ENCODE data around the gene CDH8. TPM values are rescaled to one million over a fixed set of nuclear protein-coding genes. Genes with fewer than 3 reads are reported as not detected.

CDH8 gene
- total RNA-seq, 1 experiment from 2014 or later, result 5.7 TPM

- no peaks in the 10 kb centered on the region for H3K36me3 ChIP-seq (ENCODE audit: low read depth, low read length)
- H3K4me1 ChIP-seq (ENCODE audit: insufficient read depth, low read length), result no peaks in the 10 kb centered on the region
- no peaks in the 10 kb centered on the region for H3F3A ChIP-seq (ENCODE audit: low read length, unreplicated experiment)
- intact Hi-C loops (cut with micrococcal nuclease), result no loop called here
- H3K9me2 ChIP-seq (replicated peaks; ENCODE audit: low read length), result no peaks in the 10 kb centered on the region
- CTCF ChIA-PET, result no interaction called here
- ATAC-seq (no peak), DNase-seq (peak; percentile 23)
- no peaks in the 10 kb centered on the region for H4K20me1 ChIP-seq (ENCODE audit: low read length)
- no peak overlapping the region for H3K4me3 ChIP-seq (ENCODE audit: low read length)
- no peak overlapping the region for H3K4me2 ChIP-seq (ENCODE audit: low read length)
- no peak overlapping the region for H2AFZ ChIP-seq (ENCODE audit: low read length)
- H3K79me2 ChIP-seq (ENCODE audit: low read length), result no peaks in the 10 kb centered on the region
- POLR2A ChIA-PET (ENCODE audit: unreplicated experiment), result no interaction called here
- H3K27me3 ChIP-seq (ENCODE audit: low read length), result no peaks in the 10 kb centered on the region
- TF ChIP-seq, protein P1, sequence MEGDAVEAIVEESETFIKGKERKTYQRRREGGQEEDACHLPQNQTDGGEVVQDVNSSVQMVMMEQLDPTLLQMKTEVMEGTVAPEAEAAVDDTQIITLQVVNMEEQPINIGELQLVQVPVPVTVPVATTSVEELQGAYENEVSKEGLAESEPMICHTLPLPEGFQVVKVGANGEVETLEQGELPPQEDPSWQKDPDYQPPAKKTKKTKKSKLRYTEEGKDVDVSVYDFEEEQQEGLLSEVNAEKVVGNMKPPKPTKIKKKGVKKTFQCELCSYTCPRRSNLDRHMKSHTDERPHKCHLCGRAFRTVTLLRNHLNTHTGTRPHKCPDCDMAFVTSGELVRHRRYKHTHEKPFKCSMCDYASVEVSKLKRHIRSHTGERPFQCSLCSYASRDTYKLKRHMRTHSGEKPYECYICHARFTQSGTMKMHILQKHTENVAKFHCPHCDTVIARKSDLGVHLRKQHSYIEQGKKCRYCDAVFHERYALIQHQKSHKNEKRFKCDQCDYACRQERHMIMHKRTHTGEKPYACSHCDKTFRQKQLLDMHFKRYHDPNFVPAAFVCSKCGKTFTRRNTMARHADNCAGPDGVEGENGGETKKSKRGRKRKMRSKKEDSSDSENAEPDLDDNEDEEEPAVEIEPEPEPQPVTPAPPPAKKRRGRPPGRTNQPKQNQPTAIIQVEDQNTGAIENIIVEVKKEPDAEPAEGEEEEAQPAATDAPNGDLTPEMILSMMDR (conservative IDR thresholded peaks at IDR 0.05; ENCODE audit: low read depth, low read length), result peak; percentile 50; the same call in 1 of the 2 replicates
- TF ChIP-seq EZH2 (IDR thresholded peaks at IDR 0.05; ENCODE audit: low read length, unreplicated experiment), result no peak
- no peaks in the 10 kb centered on the region for H3K9me3 ChIP-seq (ENCODE audit: low read length)
- no peak overlapping the region for H3K27ac ChIP-seq (ENCODE audit: low read length)
- no peak overlapping the region for H3K9ac ChIP-seq (ENCODE audit: low read length)
- no TSS peak for BruUV-seq (replicated peaks)
These were observed 41.8 kb upstream of the CDH8 start for GRCh38 chr16:62077998-62078397.

DNA sequence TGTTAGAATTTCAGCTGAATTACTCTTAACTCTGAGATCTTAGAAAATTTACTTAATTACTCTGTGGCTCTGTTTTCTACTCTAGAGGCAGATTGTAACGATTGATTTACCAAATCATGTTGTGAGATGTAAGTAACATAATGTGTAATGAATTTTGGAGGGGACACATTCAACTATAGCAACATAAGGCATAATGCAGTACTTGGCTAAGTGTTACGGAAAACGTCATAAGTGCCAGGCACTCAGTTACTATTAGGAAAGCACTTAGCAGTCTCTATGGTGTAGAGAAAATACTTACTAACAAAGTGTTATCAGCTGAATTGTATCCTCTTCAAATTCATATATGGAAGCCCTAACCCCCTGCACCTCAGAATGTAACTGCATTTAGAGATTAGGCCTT lies 40.6 kb upstream of the CDH8 start:
- BruUV-seq (replicated peaks), result no TSS peak
- Histone ChIP-seq H3F3A (ENCODE audit: low read length, unreplicated experiment) (no peaks in the 10 kb centered on the region), H3K27ac (ENCODE audit: low read length) (no peak overlapping the region), H3K9ac (ENCODE audit: low read length) (no peak overlapping the region), H4K20me1 (ENCODE audit: low read length) (no peaks in the 10 kb centered on the region), H3K4me3 (ENCODE audit: low read length) (no peak overlapping the region), H3K9me3 (ENCODE audit: low read length) (no peaks in the 10 kb centered on the region), H2AFZ (ENCODE audit: low read length) (no peak overlapping the region), H3K27me3 (ENCODE audit: low read length) (no peaks in the 10 kb centered on the region), H3K9me2 (replicated peaks; ENCODE audit: low read length) (no peaks in the 10 kb centered on the region), H3K36me3 (ENCODE audit: low read depth, low read length) (no peaks in the 10 kb centered on the region), H3K79me2 (ENCODE audit: low read length) (no peaks in the 10 kb centered on the region), H3K4me2 (ENCODE audit: low read length) (no peak overlapping the region), H3K4me1 (ENCODE audit: insufficient read depth, low read length) (no peaks in the 10 kb centered on the region)
- CTCF ChIA-PET, result no interaction called here
- TF ChIP-seq EZH2 (IDR thresholded peaks at IDR 0.05; ENCODE audit: low read length, unreplicated experiment) (no peak), EZH2phosphoT487 (IDR thresholded peaks at IDR 0.05; ENCODE audit: borderline replicate concordance, low read length) (no peak)
- ATAC-seq, result no peak
- intact Hi-C loops (cut with micrococcal nuclease), result no loop called here
- POLR2A ChIA-PET (ENCODE audit: unreplicated experiment), result no interaction called here
- DNase-seq, result no peak

- peak; percentile 16 for DNase-seq
- no peak for TF ChIP-seq EZH2phosphoT487 (IDR thresholded peaks at IDR 0.05; ENCODE audit: borderline replicate concordance, low read length)
- TF ChIP-seq, protein P1 (conservative IDR thresholded peaks at IDR 0.05; ENCODE audit: low read depth, low read length), result peak; percentile 49
- CTCF ChIA-PET, result no interaction called here
These were observed 32.5 kb upstream of the CDH8 start for GRCh38 chr16:62068747-62069146.

More at GRCh38 chr16:62068747-62069146, 32.5 kb upstream of the CDH8 start:
- H3K4me1 ChIP-seq (ENCODE audit: insufficient read depth, low read length), result no peaks in the 10 kb centered on the region
- H3K9me3 ChIP-seq (ENCODE audit: low read length), result no peaks in the 10 kb centered on the region
- intact Hi-C loops (cut with micrococcal nuclease), result no loop called here
- no peak overlapping the region for H3K4me3 ChIP-seq (ENCODE audit: low read length)
- BruUV-seq (replicated peaks), result no TSS peak
- H4K20me1 ChIP-seq (ENCODE audit: low read length), result no peaks in the 10 kb centered on the region
- H3F3A ChIP-seq (ENCODE audit: low read length, unreplicated experiment), result no peaks in the 10 kb centered on the region
- no peaks in the 10 kb centered on the region for H3K36me3 ChIP-seq (ENCODE audit: low read depth, low read length)
- H3K79me2 ChIP-seq (ENCODE audit: low read length), result no peaks in the 10 kb centered on the region
- H3K9me2 ChIP-seq (replicated peaks; ENCODE audit: low read length), result no peaks in the 10 kb centered on the region
- POLR2A ChIA-PET (ENCODE audit: unreplicated experiment), result no interaction called here
- 0 out of 2 replicates have a peak, but pooled peaks cover 6% of the 10 kb centered on the region for H3K27me3 ChIP-seq (ENCODE audit: low read length)
- no peak for ATAC-seq
- H2AFZ ChIP-seq (ENCODE audit: low read length), result no peak overlapping the region
- H3K9ac ChIP-seq (ENCODE audit: low read length), result no peak overlapping the region
- H3K4me2 ChIP-seq (ENCODE audit: low read length), result no peak overlapping the region
- no peak overlapping the region for H3K27ac ChIP-seq (ENCODE audit: low read length)

All from PC-3 (cell line).